Activated naive CD8-positive, alpha-beta T cell (primary cell): Measurements from ENCODE around the gene CDC42BPA.

Experiments used
- H3K27ac Mint-ChIP-seq: one replicate; pipeline ENCODE4 v1.8.0; 2021; ENCODE audit warnings: mixed read lengths
- H3K27me3 Mint-ChIP-seq: one replicate; pipeline ENCODE4 v1.8.0; 2021; ENCODE audit warnings: mixed read lengths
- H3K36me3 Mint-ChIP-seq: one replicate; pipeline ENCODE4 v1.8.0; 2021; ENCODE audit warnings: mixed read lengths
- H3K4me1 Mint-ChIP-seq: one replicate; pipeline ENCODE4 v1.8.0; 2021; ENCODE audit warnings: low read depth, mixed read lengths
- H3K4me3 Mint-ChIP-seq: one replicate; pipeline ENCODE4 v1.8.0; 2021; ENCODE audit warnings: mild to moderate bottlenecking, mixed read lengths
- H3K9me3 Mint-ChIP-seq: one replicate; pipeline ENCODE4 v1.8.0; 2021; ENCODE audit warnings: low read depth, mixed read lengths

CDC42BPA gene

DNA sequence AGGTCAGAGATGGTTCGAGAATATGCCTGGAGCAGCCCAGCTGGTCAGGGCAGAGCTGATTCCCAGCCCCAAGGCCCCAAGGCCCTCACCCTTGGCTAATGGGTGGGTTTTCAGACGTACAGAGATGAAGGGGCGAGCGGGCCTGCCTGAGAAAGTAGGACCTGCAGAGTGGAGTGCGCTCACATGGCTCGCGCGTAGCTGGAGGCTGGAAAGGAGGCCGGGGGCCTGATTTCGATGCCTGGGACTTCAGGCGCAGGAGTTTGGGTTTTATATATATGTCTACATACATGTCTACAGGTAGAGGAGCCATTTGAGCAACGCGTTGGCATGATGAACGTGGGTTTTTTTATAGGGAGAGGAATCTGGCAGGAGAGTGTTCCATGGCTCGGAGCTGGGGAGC, 369.3 kb downstream of the CDC42BPA start:
- H3K27me3 Mint-ChIP-seq: no peaks in the 10 kb centered on the region
- no peak overlapping the region for H3K4me3 Mint-ChIP-seq
- no peak overlapping the region for H3K27ac Mint-ChIP-seq
- H3K36me3 Mint-ChIP-seq: peaks cover 9% of the 10 kb centered on the region
- H3K4me1 Mint-ChIP-seq: peaks cover 60% of the 10 kb centered on the region
- no peaks in the 10 kb centered on the region for H3K9me3 Mint-ChIP-seq

DNA sequence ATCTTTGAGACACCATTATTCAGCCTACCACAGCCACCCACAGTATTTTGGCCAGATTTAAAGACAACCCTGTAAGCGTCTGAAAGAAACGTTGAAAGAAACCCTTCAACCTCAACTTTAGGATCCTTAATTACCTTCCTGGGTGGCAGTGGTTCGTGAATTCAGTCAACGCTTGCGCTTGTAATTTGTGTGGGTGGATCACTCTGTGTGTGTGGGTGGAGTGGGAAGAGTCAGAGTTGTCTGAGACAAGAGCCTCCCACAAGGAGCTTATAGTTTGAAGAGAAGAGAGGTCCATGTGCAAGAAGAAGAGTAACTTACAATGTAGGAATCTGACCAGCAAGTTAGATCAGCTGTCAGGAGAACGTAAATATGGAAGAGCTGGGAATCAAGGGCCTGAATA, 369.8 kb downstream of the CDC42BPA start:
- Mint-ChIP-seq H3K36me3 (peaks cover 9% of the 10 kb centered on the region), H3K27ac (peak overlapping the region; percentile 5), H3K9me3 (no peaks in the 10 kb centered on the region), H3K27me3 (no peaks in the 10 kb centered on the region), H3K4me3 (no peak overlapping the region), H3K4me1 (peaks cover 63% of the 10 kb centered on the region)

DNA sequence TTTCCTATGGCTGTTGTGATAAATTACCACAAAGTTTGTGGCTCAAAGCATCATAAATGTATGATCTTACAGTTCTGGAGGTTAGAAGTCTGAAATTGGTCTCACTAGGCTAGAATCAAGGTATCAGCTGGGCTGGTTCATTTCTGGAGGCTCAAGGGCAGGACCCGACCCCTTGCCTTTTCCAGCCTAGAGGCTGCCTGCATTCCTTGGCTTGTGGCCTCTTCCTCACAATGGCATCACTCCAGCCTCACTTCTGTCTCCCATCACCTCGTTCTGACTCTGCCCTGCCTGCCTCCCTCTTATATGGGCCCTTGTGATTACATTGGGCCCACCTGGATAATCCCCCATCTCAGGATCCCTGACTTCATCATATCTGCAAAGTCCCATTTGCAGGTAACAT, 370.2 kb downstream of the CDC42BPA start:
- Mint-ChIP-seq H3K4me1 (peaks cover 64% of the 10 kb centered on the region), H3K27me3 (no peaks in the 10 kb centered on the region), H3K36me3 (peaks cover 9% of the 10 kb centered on the region), H3K9me3 (no peaks in the 10 kb centered on the region), H3K27ac (peak overlapping the region; percentile 5), H3K4me3 (no peak overlapping the region)

DNA sequence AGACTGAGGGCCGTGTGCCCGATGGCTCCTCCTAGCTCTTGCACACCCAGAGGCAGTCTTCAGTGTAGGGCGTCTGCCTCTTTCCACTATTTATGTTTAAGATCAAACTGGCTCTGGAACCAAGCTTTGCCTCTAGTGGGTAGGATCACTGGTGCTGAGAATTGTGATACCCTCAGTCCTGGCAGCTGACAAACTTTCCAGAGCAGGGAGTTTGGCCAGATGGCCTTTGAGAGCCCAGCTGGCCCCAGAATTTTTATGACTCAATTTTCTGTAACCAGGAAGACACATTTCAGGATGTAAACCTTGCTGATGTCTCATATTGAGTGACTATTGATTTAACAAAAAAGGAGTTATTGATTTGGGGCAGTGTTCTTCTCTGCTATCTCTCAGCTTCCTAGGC, 371.5 kb downstream of the CDC42BPA start:
- H3K27ac Mint-ChIP-seq: no peak overlapping the region
- H3K27me3 Mint-ChIP-seq: no peaks in the 10 kb centered on the region
- H3K9me3 Mint-ChIP-seq: no peaks in the 10 kb centered on the region
- H3K36me3 Mint-ChIP-seq: peaks cover 9% of the 10 kb centered on the region
- H3K4me1 Mint-ChIP-seq: peaks cover 71% of the 10 kb centered on the region
- no peak overlapping the region for H3K4me3 Mint-ChIP-seq

DNA sequence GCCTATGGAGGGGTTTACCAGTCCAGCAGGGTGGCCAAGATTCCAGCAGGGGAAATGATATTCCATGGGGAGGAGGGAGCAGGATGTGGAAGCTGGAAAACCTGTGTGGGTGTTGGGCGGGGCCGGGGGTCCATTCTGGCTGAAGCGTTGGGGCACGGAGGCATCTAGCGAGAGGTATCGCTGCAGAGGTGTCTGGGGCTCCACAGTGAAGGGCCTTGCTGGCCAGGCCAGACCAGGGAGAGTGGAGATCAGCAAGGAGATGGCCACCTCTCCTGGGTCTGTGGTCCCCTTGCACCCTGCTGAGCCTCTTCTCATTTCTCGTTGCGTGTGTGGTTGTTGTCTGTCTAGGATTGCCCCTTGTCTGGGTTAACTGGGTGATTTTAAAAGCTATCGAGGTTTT, 372.0 kb downstream of the CDC42BPA start:
- Mint-ChIP-seq H3K36me3 (peaks cover 9% of the 10 kb centered on the region), H3K27ac (no peak overlapping the region), H3K27me3 (no peaks in the 10 kb centered on the region), H3K4me1 (peaks cover 70% of the 10 kb centered on the region), H3K4me3 (no peak overlapping the region), H3K9me3 (no peaks in the 10 kb centered on the region)

DNA sequence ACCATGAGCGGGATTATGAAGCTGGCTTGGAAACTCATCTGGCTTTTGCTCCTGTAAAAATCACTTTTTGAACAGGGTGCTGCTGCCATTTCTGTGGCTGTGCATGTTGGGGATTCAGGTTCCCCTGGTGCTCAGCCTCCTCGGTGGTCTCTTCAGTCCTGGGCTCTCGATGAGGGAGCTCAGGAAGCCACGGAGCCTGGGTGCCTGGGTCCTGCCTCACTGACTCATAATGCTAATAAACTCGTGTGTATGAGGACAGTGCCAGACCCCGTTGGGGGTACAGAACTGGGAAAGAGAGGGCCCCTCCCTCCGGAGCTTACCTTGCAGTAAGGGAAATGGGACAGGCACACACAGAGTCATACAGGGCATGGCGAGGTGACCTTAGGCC, 372.4 kb downstream of the CDC42BPA start:
- Mint-ChIP-seq H3K36me3 (peaks cover 7% of the 10 kb centered on the region), H3K9me3 (no peaks in the 10 kb centered on the region), H3K27ac (no peak overlapping the region), H3K4me3 (no peak overlapping the region), H3K4me1 (peaks cover 71% of the 10 kb centered on the region), H3K27me3 (no peaks in the 10 kb centered on the region)

DNA sequence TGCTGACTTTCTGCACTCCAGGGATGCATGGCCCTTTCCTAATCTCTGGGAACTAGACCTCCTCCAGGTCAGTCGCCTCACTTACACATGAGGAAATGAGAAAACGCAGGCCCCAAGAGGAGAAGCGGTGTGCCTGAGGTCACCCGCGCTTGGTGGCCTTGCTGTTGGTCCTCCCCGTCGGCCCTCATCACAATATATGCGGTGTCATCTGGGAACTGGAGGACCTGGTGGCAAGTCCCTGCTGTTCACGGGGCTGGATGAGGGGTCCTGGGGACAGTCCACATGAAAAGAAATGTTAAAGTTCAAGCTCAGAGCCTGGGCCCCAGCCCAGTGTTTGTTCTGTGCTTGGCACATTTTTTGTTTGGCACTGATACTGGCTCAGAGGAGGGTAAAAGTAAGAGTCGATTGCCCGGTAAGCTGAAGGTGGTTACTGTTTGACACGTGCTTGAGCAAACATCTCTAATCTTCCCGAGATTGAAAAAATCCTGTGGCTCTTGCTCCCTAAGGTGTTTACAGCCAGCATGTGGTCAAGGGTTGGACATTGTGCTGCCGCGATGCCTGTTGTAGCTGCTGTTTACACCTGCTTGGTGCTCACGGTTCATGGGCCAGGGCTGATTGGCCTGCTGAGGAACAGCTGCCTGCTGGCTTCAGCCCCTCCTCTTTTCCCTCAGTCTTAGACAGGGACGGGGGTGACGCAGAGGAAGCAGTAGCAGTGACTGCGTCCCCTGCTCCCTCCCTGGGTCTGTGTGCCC, 373.0 kb downstream of the CDC42BPA start:
- peak overlapping the region; percentile 5 for H3K4me3 Mint-ChIP-seq
- H3K9me3 Mint-ChIP-seq: no peaks in the 10 kb centered on the region
- H3K4me1 Mint-ChIP-seq: peaks cover 73% of the 10 kb centered on the region
- H3K27ac Mint-ChIP-seq: no peak overlapping the region
- no peaks in the 10 kb centered on the region for H3K27me3 Mint-ChIP-seq
- H3K36me3 Mint-ChIP-seq: peaks cover 7% of the 10 kb centered on the region

DNA sequence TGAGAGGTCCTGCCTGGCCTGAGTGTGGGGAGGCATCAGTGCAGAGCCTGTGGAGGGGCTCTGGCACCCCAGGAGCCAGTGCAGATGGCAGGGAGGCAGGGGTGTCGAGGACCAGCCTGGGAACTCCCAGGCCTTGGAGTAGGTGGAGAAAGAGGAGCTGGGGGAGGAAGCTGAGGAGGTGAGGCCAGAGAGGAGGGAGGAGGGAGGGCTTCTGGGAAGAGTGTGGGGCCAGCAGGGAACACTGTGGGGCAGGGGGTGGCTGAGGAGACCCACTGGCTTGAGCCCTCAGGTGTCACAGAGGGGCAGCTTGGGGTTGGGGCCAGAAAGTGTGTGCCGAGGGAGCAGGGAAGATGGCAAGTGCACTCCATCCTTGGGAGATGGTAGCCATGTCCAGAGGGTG, 374.4 kb downstream of the CDC42BPA start:
- no peak overlapping the region for H3K27ac Mint-ChIP-seq
- peaks cover 68% of the 10 kb centered on the region for H3K4me1 Mint-ChIP-seq
- peaks cover 7% of the 10 kb centered on the region for H3K36me3 Mint-ChIP-seq
- no peaks in the 10 kb centered on the region for H3K9me3 Mint-ChIP-seq
- no peak overlapping the region for H3K4me3 Mint-ChIP-seq
- no peaks in the 10 kb centered on the region for H3K27me3 Mint-ChIP-seq

DNA sequence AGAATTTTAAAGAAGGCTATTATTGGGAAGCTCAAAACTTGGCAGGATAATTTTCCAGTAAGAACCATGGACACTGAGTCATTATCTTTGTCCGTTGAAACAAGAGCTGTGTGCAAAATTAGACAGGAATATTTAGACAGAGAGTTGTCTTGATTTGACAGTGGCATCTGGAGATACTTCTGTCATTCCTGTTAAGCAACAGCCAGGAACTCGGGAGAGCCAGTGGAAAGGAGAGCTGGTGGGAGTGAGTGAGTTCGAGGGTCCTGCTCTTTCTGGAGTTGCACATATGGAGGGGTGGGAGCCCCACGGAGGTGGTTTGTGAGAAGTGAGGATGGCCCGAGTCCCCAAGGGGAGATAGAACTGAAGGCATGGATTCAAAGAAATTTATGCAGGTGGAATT, 375.1 kb downstream of the CDC42BPA start:
- H3K36me3 Mint-ChIP-seq: peaks cover 1% of the 10 kb centered on the region
- H3K4me3 Mint-ChIP-seq: peak overlapping the region; percentile 7
- H3K9me3 Mint-ChIP-seq: no peaks in the 10 kb centered on the region
- peak overlapping the region; percentile 58 for H3K27ac Mint-ChIP-seq
- peaks cover 69% of the 10 kb centered on the region for H3K4me1 Mint-ChIP-seq
- H3K27me3 Mint-ChIP-seq: no peaks in the 10 kb centered on the region

DNA sequence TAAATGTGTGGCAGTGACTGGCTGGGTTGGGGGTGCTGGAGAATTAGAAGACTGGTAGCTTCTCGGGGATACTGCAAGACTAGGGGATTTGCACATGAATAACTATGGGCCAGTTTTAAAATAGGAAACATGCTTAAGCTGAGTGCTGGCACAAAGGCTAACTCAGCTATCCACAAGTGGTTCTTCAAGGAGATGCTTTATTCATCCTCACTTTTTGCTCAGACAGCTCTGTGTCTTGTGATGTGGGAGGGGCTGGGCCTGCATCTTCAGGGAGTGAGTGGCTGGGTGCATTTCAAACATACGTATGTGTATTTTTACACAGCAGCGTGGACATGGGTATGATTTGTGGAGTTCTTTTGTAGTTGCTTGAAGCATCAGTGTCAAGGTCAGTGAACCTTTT, 375.9 kb downstream of the CDC42BPA start:
- H3K36me3 Mint-ChIP-seq: no peaks in the 10 kb centered on the region
- H3K4me3 Mint-ChIP-seq: peak overlapping the region; percentile 91
- peaks cover 69% of the 10 kb centered on the region for H3K4me1 Mint-ChIP-seq
- no peak overlapping the region for H3K27ac Mint-ChIP-seq
- H3K9me3 Mint-ChIP-seq: no peaks in the 10 kb centered on the region
- H3K27me3 Mint-ChIP-seq: no peaks in the 10 kb centered on the region

DNA sequence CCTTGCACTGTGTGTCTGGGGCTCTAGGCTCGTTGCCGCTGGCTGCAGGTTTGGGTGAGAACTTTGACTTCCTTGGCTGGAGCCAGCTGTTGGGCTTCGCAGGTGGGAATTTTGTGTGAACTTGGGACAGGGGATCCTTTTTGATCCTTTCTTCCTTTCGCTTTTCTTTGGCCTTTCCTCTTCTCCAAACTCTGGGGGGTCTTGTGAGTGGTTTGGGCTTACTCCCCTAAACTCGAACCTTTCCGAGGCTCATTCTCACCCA, 377.6 kb downstream of the CDC42BPA start:
- H3K4me3 Mint-ChIP-seq: peak overlapping the region; percentile 91
- peak overlapping the region; percentile 90 for H3K27ac Mint-ChIP-seq
- H3K36me3 Mint-ChIP-seq: no peaks in the 10 kb centered on the region
- H3K9me3 Mint-ChIP-seq: no peaks in the 10 kb centered on the region
- peaks cover 56% of the 10 kb centered on the region for H3K4me1 Mint-ChIP-seq
- H3K27me3 Mint-ChIP-seq: no peaks in the 10 kb centered on the region

DNA sequence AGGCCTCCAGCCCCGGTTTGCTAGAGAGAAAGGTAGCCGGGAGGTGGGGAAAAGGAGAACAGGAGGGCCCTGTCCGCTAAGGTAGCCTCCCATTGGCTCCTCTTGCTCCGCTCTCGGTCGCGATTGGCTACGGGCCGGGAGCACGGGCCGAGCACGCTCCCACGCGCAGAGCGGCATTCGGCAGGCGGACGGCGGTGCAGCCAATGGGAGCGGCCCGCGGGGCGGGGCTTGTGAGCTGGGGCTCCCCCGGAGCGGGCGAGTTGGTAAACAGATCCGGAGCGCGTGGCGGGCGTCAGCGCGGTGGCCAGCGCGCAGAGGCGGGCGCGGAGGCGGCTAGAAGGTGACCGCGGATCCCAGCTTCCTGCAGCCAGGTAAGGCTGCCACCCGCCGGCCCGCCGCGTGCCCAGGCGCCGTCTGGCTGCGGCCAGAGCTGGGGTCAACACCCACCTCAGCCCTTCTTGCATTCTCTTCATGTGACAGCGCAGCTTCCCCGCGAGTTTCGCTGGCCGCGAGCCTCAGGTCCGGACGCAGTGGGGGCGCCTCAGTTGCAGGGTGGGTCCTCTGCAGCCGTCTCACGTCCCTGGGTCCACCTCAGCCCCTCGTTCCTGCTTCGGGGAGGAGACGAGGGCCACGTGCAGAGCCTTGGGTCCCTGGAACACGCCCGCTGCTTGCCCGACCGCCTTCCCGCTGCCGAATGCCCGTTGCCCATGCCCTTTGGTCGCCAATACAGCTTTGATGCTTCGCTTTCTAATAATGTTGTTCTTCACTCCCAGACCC, 378.1 kb downstream of the CDC42BPA start, which contains the start of gene COQ8A:
COQ8A (plus strand) TSS at position 266 of the 777 bp plus-strand sequence. CDS start 21,092 bp downstream, outside the sequence.
- Mint-ChIP-seq H3K4me3 (peak within 1 kb of the TSS; percentile 91), H3K9me3 (peaks cover 4% of the 10 kb centered on the region), H3K27ac (peak within 1 kb of the TSS; percentile 96), H3K4me1 (peaks cover 54% of the 10 kb centered on the region), H3K27me3 (no peaks in the 10 kb centered on the region), H3K36me3 (peaks cover 4% of the 10 kb centered on the region)
